Esophagus muscularis mucosa (tissue), 4 donors: ENCODE results near the gene DEUP1. TPM values are rescaled to one million over a fixed set of nuclear protein-coding genes. Genes with fewer than 3 reads are reported as not detected.

Experiments used
- DNase-seq: peaks from one replicate; pipeline ENCODE4 v3.0.0-alpha.2; 2017; ENCODE audit errors: extremely low spot score
- H3K27ac ChIP-seq, 4 donors: fragments of 200-600 bp; sonication (generic); replicated peaks in 1 of 4; 1 replicate in 3 of 4; 2 replicates in 1 of 4; pipeline ENCODE4 v1.5.1; 2016 to 2019; ENCODE audit warnings: mild to moderate bottlenecking in 1 of 4
- H3K27me3 ChIP-seq, 4 donors: fragments of 200-600 bp; sonication (generic); one replicate each; pipeline versions ENCODE4 v1.5.1 to v1.6.0; 2016 to 2019
- H3K36me3 ChIP-seq, 4 donors: fragments of 200-600 bp; sonication (generic); one replicate each; pipeline ENCODE4 v1.5.1; 2016 to 2019
- H3K4me1 ChIP-seq, 4 donors: fragments of 200-600 bp; sonication (generic); one replicate each; pipeline ENCODE4 v1.5.1; 2016 to 2019
- H3K4me3 ChIP-seq, 4 donors: fragments of 200-600 bp; sonication (generic); 1 replicate in 2 of 4; 2 replicates in 2 of 4; pipeline ENCODE4 v1.5.1; 2016 to 2019; ENCODE audit warnings: mild to moderate bottlenecking in 4 of 4, moderate library complexity in 1 of 4
- H3K9me3 ChIP-seq, 4 donors: fragments of 200-600 bp; sonication (generic); 1 replicate in 3 of 4; 2 replicates in 1 of 4; pipeline ENCODE4 v1.5.1; 2016 to 2019
- CTCF ChIP-seq, 3 experiments: fragments of 200-600 bp in 2 of 3; fragments of 450-650 bp in 1 of 3; sonication (generic) in 2 of 3; IDR thresholded peaks; one replicate each; pipeline ENCODE4 v1.5.1; 2017 to 2019; ENCODE audit warnings: antibody characterized with exemption in 3 of 3, mild to moderate bottlenecking in 2 of 3, moderate library complexity in 1 of 3
- EP300 ChIP-seq: sonication (generic); formaldehyde crosslinking; IDR thresholded peaks from one replicate; pipeline ENCODE4 v1.6.1; 2017; ENCODE audit warnings: antibody characterized with exemption
- POLR2A ChIP-seq: fragments of 450-650 bp; IDR thresholded peaks from one replicate; pipeline ENCODE4 v1.6.1; 2017; ENCODE audit warnings: antibody characterized with exemption, moderate library complexity, mild to moderate bottlenecking, low read depth
- POLR2AphosphoS5 ChIP-seq, 2 donors: sonication (generic); formaldehyde crosslinking; IDR thresholded peaks; one replicate each; pipeline ENCODE4 v1.6.1; 2017; ENCODE audit warnings: antibody characterized with exemption in 2 of 2
- WGBS: methylation state at CpG from one replicate; pipeline ENCODE4 v1.1.5; 2018; 5-methylcytosine and 5-hydroxymethylcytosine counted together
- intact Hi-C: fragments of 100-400 bp; cut with DNase I; formaldehyde crosslinking; loops from one replicate; pipeline ENCODE4 v1.15.1; 2023
- total RNA-seq, 4 donors: library from RNA; depleted of rRNA; stranded (reverse); fragments of >200 nt; gene quantifications; one replicate each; pipeline versions ENCODE4 v1.1.0 to v1.2.1, GENCODE V29; 2016

Gene DEUP1
- total RNA-seq, 4 donors from 2014 or later = not detected

GRCh38 chr11:93322207-93322606 lies 8.3 kb upstream of the DEUP1 start:
- no peaks in the 10 kb centered on the region for H3K4me1 ChIP-seq
- no peak overlapping the region for H3K4me3 ChIP-seq
- H3K27me3 ChIP-seq = no peaks in the 10 kb centered on the region
- H3K27ac ChIP-seq = no peak overlapping the region
- TF ChIP-seq CTCF (IDR thresholded peaks at IDR 0.05) (no peak), EP300 (no peak), POLR2AphosphoS5 (IDR thresholded peaks at IDR 0.05) (no peak), POLR2A (no peak)
- H3K9me3 ChIP-seq = peaks cover 0 to 10% (median 5%) of the 10 kb centered on the region in 4 donors
- intact Hi-C loops = no loop called here
- H3K36me3 ChIP-seq = no peaks in the 10 kb centered on the region
- 96% methylated on average over 2 of the region's 2 CpGs for WGBS
- DNase-seq = no peak

GRCh38 chr11:93323747-93324146 lies 6.8 kb upstream of the DEUP1 start:
- H3K4me1 ChIP-seq = no peaks in the 10 kb centered on the region
- H3K9me3 ChIP-seq = peaks cover 0 to 9% (median 5%) of the 10 kb centered on the region in 4 donors
- no peak overlapping the region for H3K27ac ChIP-seq
- no peak for TF ChIP-seq POLR2A
- no peak for TF ChIP-seq EP300
- TF ChIP-seq POLR2AphosphoS5 (IDR thresholded peaks at IDR 0.05) = no peak
- no peak for TF ChIP-seq CTCF (IDR thresholded peaks at IDR 0.05)
- DNase-seq = no peak
- no peaks in the 10 kb centered on the region for H3K36me3 ChIP-seq
- no peaks in the 10 kb centered on the region for H3K27me3 ChIP-seq
- 86% methylated on average over 1 of the region's 1 CpG for WGBS
- intact Hi-C loops = no loop called here
- H3K4me3 ChIP-seq = no peak overlapping the region

- Histone ChIP-seq H3K4me3 (no peak overlapping the region), H3K27ac (no peak overlapping the region), H3K36me3 (no peaks in the 10 kb centered on the region), H3K4me1 (no peaks in the 10 kb centered on the region), H3K27me3 (no peaks in the 10 kb centered on the region), H3K9me3 (peaks cover 0 to 3% (median under 1%) of the 10 kb centered on the region in 4 donors)
- intact Hi-C loops = no loop called here
- 56% methylated on average over 3 of the region's 3 CpGs for WGBS
- no peak for DNase-seq
- TF ChIP-seq CTCF (IDR thresholded peaks at IDR 0.05) (no peak), POLR2AphosphoS5 (IDR thresholded peaks at IDR 0.05) (no peak), EP300 (no peak), POLR2A (no peak)
Measured at GRCh38 chr11:93324500-93324899, 6.0 kb upstream of the DEUP1 start.

GRCh38 chr11:93326681-93327080 lies 3.9 kb upstream of the DEUP1 start:
- Histone ChIP-seq H3K4me1 (peaks cover 0 to 14% (median 10%) of the 10 kb centered on the region in 4 donors), H3K36me3 (no peaks in the 10 kb centered on the region), H3K27ac (no peak overlapping the region), H3K4me3 (no peak overlapping the region), H3K9me3 (no peaks in the 10 kb centered on the region), H3K27me3 (peaks cover 0 to 19% (median 3%) of the 10 kb centered on the region in 4 donors)
- WGBS = 96% methylated on average over 4 of the region's 4 CpGs
- TF ChIP-seq CTCF (IDR thresholded peaks at IDR 0.05) (no peak), POLR2A (no peak), POLR2AphosphoS5 (IDR thresholded peaks at IDR 0.05) (no peak), EP300 (no peak)
- intact Hi-C loops = no loop called here
- no peak for DNase-seq

- Histone ChIP-seq H3K4me1 (peaks cover 0 to 14% (median 10%) of the 10 kb centered on the region in 4 donors), H3K27ac (no peak overlapping the region), H3K9me3 (no peaks in the 10 kb centered on the region), H3K27me3 (peaks cover 0 to 22% (median 4%) of the 10 kb centered on the region in 4 donors), H3K36me3 (no peaks in the 10 kb centered on the region), H3K4me3 (peak overlapping the region; percentile 46 to 53 (median 50))
- intact Hi-C loops = no loop called here
- DNase-seq = no peak
- WGBS = 6% methylated on average over 14 of the region's 16 CpGs
- TF ChIP-seq CTCF (IDR thresholded peaks at IDR 0.05) (no peak), EP300 (no peak), POLR2AphosphoS5 (IDR thresholded peaks at IDR 0.05) (no peak), POLR2A (no peak)
Measured at GRCh38 chr11:93329936-93330445, 551 bp upstream of the DEUP1 start.
